Lung (tissue), 16 donors: Measurements from ENCODE around the gene PHGDH. TPM values are rescaled to one million over a fixed set of nuclear protein-coding genes. Genes with fewer than 3 reads are reported as not detected.

Source experiments
- ATAC-seq: fragments of 200-7000 bp; cut with Tn5 transposase; one replicate; pipeline ENCODE4 v1.9.1; 2020; ENCODE audit warnings: moderate number of reproducible peaks; ENCODE audit not compliant: insufficient read depth, low FRiP score
- DNase-seq, 3 donors: peaks; one replicate each; pipeline ENCODE4 v3.0.0-alpha.2; 2013 to 2017
- H3K27ac ChIP-seq, 2 donors: one replicate each; pipeline ENCODE4 v1.5.1; 2013; ENCODE audit warnings: mild to moderate bottlenecking in 2 of 2, moderate library complexity in 2 of 2, control low read depth in 1 of 2, inconsistent platforms in 1 of 2, low read depth in 1 of 2, low read length in 1 of 2
- H3K27me3 ChIP-seq, 3 donors: one replicate each; pipeline ENCODE4 v1.5.1; 2013; ENCODE audit warnings: low read length in 2 of 3; ENCODE audit not compliant: control insufficient read depth in 3 of 3, insufficient read depth in 3 of 3
- H3K36me3 ChIP-seq, 4 donors: one replicate each; pipeline ENCODE4 v1.5.1; 2013; ENCODE audit warnings: low read length in 4 of 4, mild to moderate bottlenecking in 1 of 4, moderate library complexity in 1 of 4; ENCODE audit not compliant: control insufficient read depth in 4 of 4, insufficient read depth in 4 of 4
- H3K4me1 ChIP-seq, 5 donors: one replicate each; pipeline ENCODE4 v1.5.1; 2013; ENCODE audit warnings: low read length in 5 of 5, mild to moderate bottlenecking in 2 of 5, moderate library complexity in 1 of 5; ENCODE audit not compliant: control insufficient read depth in 5 of 5, insufficient read depth in 5 of 5
- H3K4me3 ChIP-seq: one replicate; pipeline ENCODE4 v1.5.1; 2013; ENCODE audit warnings: mild to moderate bottlenecking, control low read depth, moderate library complexity
- H3K9ac ChIP-seq, 2 donors: one replicate each; pipeline ENCODE4 v1.5.1; 2013; ENCODE audit warnings: low read length in 2 of 2, control low read depth in 1 of 2; ENCODE audit not compliant: insufficient read depth in 1 of 2
- H3K9me3 ChIP-seq, 4 donors: one replicate each; pipeline ENCODE4 v1.5.1; 2013; ENCODE audit warnings: low read length in 3 of 4, mild to moderate bottlenecking in 1 of 4, moderate library complexity in 1 of 4; ENCODE audit not compliant: control insufficient read depth in 4 of 4, insufficient read depth in 3 of 4
- CTCF ChIP-seq: IDR thresholded peaks from 2 replicates; pipeline ENCODE4 v1.5.1; 2012; ENCODE audit warnings: mild to moderate bottlenecking; ENCODE audit errors: control extremely low read depth, extremely low read depth
- WGBS, 2 donors: extraction: QIAGEN DNeasy Blood & Tissue Kit; methylation state at CpG; one replicate each; pipeline ENCODE4 v1.1.7; 2013; 5-methylcytosine and 5-hydroxymethylcytosine counted together
- long read RNA-seq, 5 donors: transcript quantifications; one replicate each; lab custom pipeline, GENCODE V29; 2026
- polyA plus RNA-seq, 2 donors: library from polyadenylated mRNA; stranded (reverse); fragments of 200-250 nt; gene quantifications; one replicate each; pipeline ENCODE4 v1.2.1, GENCODE V29; 2013
- total RNA-seq, 2 donors: library from RNA; depleted of rRNA in 1 of 2; stranded (reverse); fragments of >200 nt in 1 of 2; gene quantifications; one replicate each; pipeline ENCODE4 v1.2.1, GENCODE V29; 2014 to 2021
- donor health status: control.
- donor health status: control.
- donor health status: Bipolar disorder and iron deficiency.
- donor health status: healthy.
- donor health status: DM: yes; HTN: yes; CAD: no.

Gene PHGDH
- 100 to 1,000 TPM in 1 of 2 donors, 10 to 100 TPM in 1; 35.2 to 133 TPM for total RNA-seq
- polyA plus RNA-seq = 10 to 100 TPM; 28.8 to 33.2 TPM
- long read RNA-seq, donor 1, transcript PHGDH-208 (12 exons, 2,096 nt) = major isoform, 29 of 42 reads
- long read RNA-seq, donor 1, partial matches to known transcripts = 12 of 42 reads
- long read RNA-seq, donor 1, other reads (novel, unspliced or antisense) = 0 of 42 reads
- long read RNA-seq, donor 2, transcript PHGDH-208 (12 exons, 2,096 nt) = major isoform, 11 of 29 reads
- long read RNA-seq, donor 2, partial matches to known transcripts = 12 of 29 reads
- long read RNA-seq, donor 2, other reads (novel, unspliced or antisense) = 0 of 29 reads
- long read RNA-seq, donor 3, transcript PHGDH-208 (12 exons, 2,096 nt) = major isoform, 12 of 22 reads
- long read RNA-seq, donor 3, partial matches to known transcripts = 9 of 22 reads
- long read RNA-seq, donor 3, other reads (novel, unspliced or antisense) = 0 of 22 reads
- long read RNA-seq, donor 4, partial matches to known transcripts = 15 of 25 reads
- long read RNA-seq, donor 4, other reads (novel, unspliced or antisense) = 0 of 25 reads
- long read RNA-seq, donor 5, transcript PHGDH-208 (12 exons, 2,096 nt) = major isoform, 32 of 83 reads
- long read RNA-seq, donor 5, partial matches to known transcripts = 47 of 83 reads
- long read RNA-seq, donor 5, other reads (novel, unspliced or antisense) = 0 of 83 reads

DNA sequence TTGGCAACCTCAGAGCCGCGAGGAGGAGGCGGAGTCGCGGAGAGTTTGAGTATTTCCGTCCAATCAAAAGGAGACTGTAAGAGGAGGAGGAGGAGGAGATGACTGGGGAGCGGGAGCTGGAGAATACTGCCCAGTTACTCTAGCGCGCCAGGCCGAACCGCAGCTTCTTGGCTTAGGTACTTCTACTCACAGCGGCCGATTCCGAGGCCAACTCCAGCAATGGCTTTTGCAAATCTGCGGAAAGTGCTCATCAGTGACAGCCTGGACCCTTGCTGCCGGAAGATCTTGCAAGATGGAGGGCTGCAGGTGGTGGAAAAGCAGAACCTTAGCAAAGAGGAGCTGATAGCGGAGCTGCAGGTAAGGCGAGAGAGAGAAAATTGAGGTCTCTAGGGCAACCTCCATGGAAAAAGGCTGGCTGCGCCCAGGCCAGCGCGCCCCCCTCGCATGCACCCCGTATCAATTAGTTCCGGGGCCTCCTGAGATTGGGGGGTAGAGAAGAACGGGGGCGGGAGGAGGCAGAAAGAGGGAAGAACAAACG is at the start of gene PHGDH:
Gene PHGDH, plus strand, starts transcription at position 131 of the 538 bp plus-strand sequence. Its CDS starts 89 bp downstream, at position 220.
- TF ChIP-seq CTCF = no peak

GRCh38 chr1:119662034-119662437 is 49.7 kb upstream of the PHGDH start:
- TF ChIP-seq CTCF = no peak

More for the DNA sequence above, at the start of gene PHGDH:
- H3K4me3 ChIP-seq = peak within 1 kb of the TSS; percentile 42
- H3K4me1 ChIP-seq = peaks cover 0 to 35% (median 23%) of the 10 kb centered on the region in 5 donors
- 1% methylated on average over 27 of the region's 27 CpGs for WGBS, 2 donors
- peaks cover 0 to 2% (median 0%) of the 10 kb centered on the region in 3 donors for H3K27me3 ChIP-seq
- H3K36me3 ChIP-seq = no peaks in the 10 kb centered on the region
- peak within 1 kb of the TSS; percentile 60 to 83 for H3K9ac ChIP-seq
- peak within 1 kb of the TSS in 1 of 2 donors; percentile 15 for H3K27ac ChIP-seq
- H3K9me3 ChIP-seq = no peaks in the 10 kb centered on the region
- peak; percentile 72 for ATAC-seq
- DNase-seq = peak; percentile 88 to 95 (median 92)

GRCh38 chr1:119664067-119664466 is 47.7 kb upstream of the PHGDH start:
- no peaks in the 10 kb centered on the region for H3K9me3 ChIP-seq
- H3K27me3 ChIP-seq = no peaks in the 10 kb centered on the region
- H3K4me3 ChIP-seq = no peak overlapping the region
- no peak for ATAC-seq
- 72 to 80% methylated on average over 5 of the region's 5 CpGs for WGBS, 2 donors
- H3K9ac ChIP-seq = no peak overlapping the region
- no peak for TF ChIP-seq CTCF
- H3K27ac ChIP-seq = no peak overlapping the region
- no peaks in the 10 kb centered on the region for H3K36me3 ChIP-seq
- H3K4me1 ChIP-seq = peaks cover 0 to 29% (median 10%) of the 10 kb centered on the region in 5 donors
- DNase-seq = peak in 1 of 3 donors; percentile 20

More at GRCh38 chr1:119662034-119662437, 49.7 kb upstream of the PHGDH start:
- Histone ChIP-seq H3K9ac (no peak overlapping the region), H3K36me3 (no peaks in the 10 kb centered on the region), H3K4me3 (no peak overlapping the region), H3K9me3 (no peaks in the 10 kb centered on the region), H3K27ac (no peak overlapping the region), H3K4me1 (peaks cover 0 to 38% (median 10%) of the 10 kb centered on the region in 5 donors), H3K27me3 (no peaks in the 10 kb centered on the region)
- DNase-seq (no peak), ATAC-seq (no peak)
- 62 to 73% methylated on average over 3 of the region's 3 CpGs for WGBS, 2 donors
